K562 (cell line): ENCODE data around the gene ERMARD. TPM values are rescaled to one million over a fixed set of nuclear protein-coding genes. Genes with fewer than 3 reads are reported as not detected.

Experiments used
- ARNT ChIP-seq, 2 experiments: fragments of 450-650 bp; IDR thresholded peaks; 2 replicates each; pipeline ENCODE4 v1.6.1; 2016; ENCODE audit warnings: mild to moderate bottlenecking in 1 of 2
- BHLHE40 ChIP-seq: IDR thresholded peaks from 2 replicates; pipeline ENCODE4 v1.6.1; 2011; ENCODE audit warnings: low read length, improper control_type of control experiment
- BRCA1 ChIP-seq, 2 experiments: fragments of 450-650 bp in 1 of 2; sonication (generic) in 1 of 2; formaldehyde crosslinking in 1 of 2; IDR thresholded peaks; 2 replicates each; pipeline versions ENCODE4 v1.5.0 to v1.6.1; 2017 to 2020; ENCODE audit warnings: mild to moderate bottlenecking in 1 of 2, missing genetic modification reagents in 1 of 2
- BRF1 ChIP-seq: IDR thresholded peaks from 3 replicates; pipeline ENCODE4 v1.6.1; 2011; ENCODE audit warnings: borderline replicate concordance, mild to moderate bottlenecking; ENCODE audit not compliant: insufficient read length; ENCODE audit errors: extremely low read depth
- CTCFL ChIP-seq: IDR thresholded peaks from 2 replicates; pipeline ENCODE4 v1.6.1; 2011; ENCODE audit warnings: borderline replicate concordance, low read depth, mild to moderate bottlenecking, moderate library complexity, low read length; ENCODE audit not compliant: insufficient read depth, poor library complexity, severe bottlenecking
- E2F1 ChIP-seq: sonication (generic); formaldehyde crosslinking; IDR thresholded peaks from 2 replicates; pipeline ENCODE4 v1.8.1; 2023; ENCODE audit warnings: mild to moderate bottlenecking, missing genetic modification reagents, moderate library complexity
- IRF1 ChIP-seq: sonication (generic); formaldehyde crosslinking; IDR thresholded peaks from 2 replicates; pipeline ENCODE4 v1.8.0; 2022; ENCODE audit warnings: missing genetic modification reagents, mild to moderate bottlenecking, borderline replicate concordance
- JUND ChIP-seq, 2 experiments: IDR thresholded peaks; 2 replicates in 1 of 2; 3 replicates in 1 of 2; pipeline ENCODE4 v1.6.1; 2011; ENCODE audit warnings: borderline replicate concordance in 2 of 2, low read depth in 2 of 2, low read length in 2 of 2, improper control_type of control experiment in 1 of 2, missing biosample characterization in 1 of 2, missing genetic modification characterization in 1 of 2, missing genetic modification reagents in 1 of 2
- MAX ChIP-seq: sonication (generic); formaldehyde crosslinking; IDR thresholded peaks from 2 replicates; pipeline ENCODE4 v1.9.0; 2022; ENCODE audit warnings: mild to moderate bottlenecking, missing genetic modification reagents
- MYC ChIP-seq, 2 experiments: fragments of 250-450 bp in 1 of 2; sonication (Bioruptor Pico) in 1 of 2; IDR thresholded peaks; 2 replicates each; pipeline versions ENCODE4 v1.5.1 to v1.6.1; 2012 to 2021; ENCODE audit warnings: low read depth in 2 of 2, borderline replicate concordance in 1 of 2, improper control_type of control experiment in 1 of 2, low read length in 1 of 2, mild to moderate bottlenecking in 1 of 2, moderate library complexity in 1 of 2
- ZBTB33 ChIP-seq: sonication (generic); formaldehyde crosslinking; IDR thresholded peaks from 2 replicates; pipeline ENCODE4 v1.8.1; 2023; ENCODE audit warnings: mild to moderate bottlenecking, missing genetic modification reagents
- ZNF174 ChIP-seq: fragments of 250-450 bp; sonication (Bioruptor Pico); IDR thresholded peaks from 2 replicates; pipeline ENCODE4 v1.4.0; 2020; ENCODE audit warnings: mild to moderate bottlenecking
- ZNF280B ChIP-seq: fragments of 250-450 bp; sonication (Bioruptor Pico); IDR thresholded peaks from 2 replicates; pipeline ENCODE4 v1.5.1; 2021; ENCODE audit warnings: mild to moderate bottlenecking
- ZNF584 ChIP-seq: fragments of 200-800 bp; sonication (Bioruptor generic); IDR thresholded peaks from 2 replicates; pipeline ENCODE4 v1.6.1; 2016; ENCODE audit warnings: low read depth, mild to moderate bottlenecking, missing genetic modification characterization, missing compliant biosample characterization
- ZNF707 ChIP-seq: fragments of 250-450 bp; sonication (Bioruptor Pico); conservative IDR thresholded peaks from 2 replicates; pipeline ENCODE4 v1.8.0; 2022; ENCODE audit warnings: inconsistent platforms, mild to moderate bottlenecking, moderate library complexity
- polyA plus RNA-seq, 8 experiments: library from polyadenylated mRNA; depleted of rRNA in 4 of 8; stranded (reverse) in 5 of 8; unstranded in 3 of 8; fragments of >200 nt; fragmentation: Nextera tagmentation in 2 of 8; fragmentation: Illumina TruSeq in 1 of 8; extraction: Ambion mirVana in 2 of 8; extraction: Trizol in 1 of 8; gene quantifications; 2 replicates each; pipeline versions ENCODE4 v1.2.1 to v1.2.3, GENCODE V29; 2011 to 2014; ENCODE audit warnings: inconsistent platforms in 1 of 8, missing spikeins in 1 of 8
- total RNA-seq, 7 experiments: library from RNA; depleted of rRNA in 6 of 7; stranded (reverse); fragments of >200 nt in 6 of 7; fragmentation: Illumina TruSeq in 2 of 7; extraction: Trizol in 2 of 7; gene quantifications; 2 replicates each; pipeline versions ENCODE4 v1.2.1 to v1.2.3, GENCODE V29; 2011 to 2021; ENCODE audit warnings: low replicate concordance in 1 of 7

Gene ERMARD
- total and polyA plus RNA-seq, 9 of the 15 experiments (the other 6 are each of a cell fraction or from before 2014, with no cell fraction given): 14.5 to 68.6 (median 27.7) TPM

- peak; percentile 72 for TF ChIP-seq E2F1 (CRISPR knock-in tag)
- no peak for TF ChIP-seq ZNF280B (CRISPR knock-in tag)
- peak; percentile 52; the same call in 1 of the 2 replicates for TF ChIP-seq MYC (IDR thresholded peaks at IDR 0.05; ENCODE audit: low read depth, low read length)
- no peak for TF ChIP-seq MYC (CRISPR knock-in tag; IDR thresholded peaks at IDR 0.05; ENCODE audit: borderline replicate concordance, low read depth)
- TF ChIP-seq ARNT (IDR thresholded peaks at IDR 0.05): no peak
- peak; percentile 87 for TF ChIP-seq BHLHE40
- no peak for TF ChIP-seq BRCA1 (IDR thresholded peaks at IDR 0.05)
- no peak for TF ChIP-seq BRCA1 (CRISPR knock-in tag; IDR thresholded peaks at IDR 0.05)
- no peak for TF ChIP-seq ZNF174 (CRISPR knock-in tag)
- no peak for TF ChIP-seq CTCFL
- TF ChIP-seq MAX (CRISPR knock-in tag): peak; percentile 93
- peak; percentile 35; the same call in 1 of the 2 replicates for TF ChIP-seq JUND (IDR thresholded peaks at IDR 0.05; ENCODE audit: borderline replicate concordance, low read depth, low read length)
- TF ChIP-seq JUND (tag; IDR thresholded peaks at IDR 0.05; ENCODE audit: borderline replicate concordance, low read depth, low read length): no peak
- peak; percentile 71; the same call in 1 of the 2 replicates for TF ChIP-seq ZBTB33 (CRISPR knock-in tag)
- no peak for TF ChIP-seq ZNF584 (CRISPR knock-in tag)
- TF ChIP-seq IRF1 (CRISPR knock-in tag): no peak; the same call in 1 of the 2 replicates
- no peak for TF ChIP-seq BRF1
- no peak for TF ChIP-seq ZNF707 (CRISPR knock-in tag)
Measured at GRCh38 chr6:169789944-169790927, 38.8 kb downstream of the ERMARD start (continued).
